Fibroblast of the aortic adventitia (primary cell): ENCODE results near the gene CCDC110. TPM values are rescaled to one million over a fixed set of nuclear protein-coding genes. Genes with fewer than 3 reads are reported as not detected.

Experiments
- DNase-seq: peaks from one replicate; pipeline ENCODE4 v3.0.0-alpha.2; 2010; ENCODE audit warnings: low read depth
- H3K4me3 ChIP-seq: 2 replicates; pipeline ENCODE4 v1.5.1; 2011; ENCODE audit warnings: low read depth, mild to moderate bottlenecking, control low read depth, low read length, moderate library complexity
- CTCF ChIP-seq: IDR thresholded peaks from 2 replicates; pipeline ENCODE4 v1.5.1; 2011; ENCODE audit warnings: mild to moderate bottlenecking, low read length, control low read depth, inconsistent platforms; ENCODE audit not compliant: insufficient read depth
- total RNA-seq: library from RNA; depleted of rRNA; stranded (reverse); fragments of >200 nt; gene quantifications from 2 replicates; pipeline ENCODE4 v1.2.3, GENCODE V29; 2012; ENCODE audit warnings: low replicate concordance

The CCDC110 gene
- total RNA-seq, 1 donor = 4.2 TPM

- no peak overlapping the region for H3K4me3 ChIP-seq
- no peak for TF ChIP-seq CTCF
- DNase-seq = no peak
Measured at GRCh38 chr4:185457136-185457535, 14.4 kb downstream of the CCDC110 start.

- TF ChIP-seq CTCF = no peak
- H3K4me3 ChIP-seq = no peak overlapping the region
- no peak for DNase-seq
Measured at GRCh38 chr4:185456131-185456530, 15.4 kb downstream of the CCDC110 start.

- no peak for TF ChIP-seq CTCF
- no peak for DNase-seq
- H3K4me3 ChIP-seq = no peak overlapping the region
Measured at GRCh38 chr4:185445209-185445608, 26.3 kb downstream of the CCDC110 start.

- DNase-seq = no peak
- H3K4me3 ChIP-seq = no peak overlapping the region
- TF ChIP-seq CTCF = no peak
Measured at GRCh38 chr4:185441479-185441878, 30.1 kb downstream of the CCDC110 start.

- DNase-seq = no peak
- no peak overlapping the region for H3K4me3 ChIP-seq
- no peak for TF ChIP-seq CTCF
Measured at GRCh38 chr4:185437809-185438208, 33.7 kb downstream of the CCDC110 start.

GRCh38 chr4:185435466-185435865 lies 36.1 kb downstream of the CCDC110 start:
- no peak for DNase-seq
- no peak for TF ChIP-seq CTCF
- no peak overlapping the region for H3K4me3 ChIP-seq

GRCh38 chr4:185429660-185430059 lies 41.9 kb downstream of the CCDC110 start:
- TF ChIP-seq CTCF = no peak
- no peak overlapping the region for H3K4me3 ChIP-seq
- no peak for DNase-seq
